Fibroblast of lung (primary cell): ENCODE results near the gene TFB2M.

Experiments
- EZH2 ChIP-seq: IDR thresholded peaks from 2 replicates; pipeline ENCODE4 v1.5.1; 2012; ENCODE audit warnings: low read length, control low read depth, mild to moderate bottlenecking; ENCODE audit errors: missing control alignments
- TF ChIP-seq, protein P1 (sequence below), 2 donors: IDR thresholded peaks in 1 of 2; conservative IDR thresholded peaks in 1 of 2; 1 replicate in 1 of 2; 2 replicates in 1 of 2; pipeline ENCODE4 v1.5.1; 2011 to 2012; ENCODE audit warnings: low read length in 2 of 2, control low read depth in 1 of 2, inconsistent platforms in 1 of 2, low read depth in 1 of 2, mild to moderate bottlenecking in 1 of 2

GRCh38 chr1:246573491-246573890 lies 7.4 kb upstream of the TFB2M start:
- TF ChIP-seq, protein P1, sequence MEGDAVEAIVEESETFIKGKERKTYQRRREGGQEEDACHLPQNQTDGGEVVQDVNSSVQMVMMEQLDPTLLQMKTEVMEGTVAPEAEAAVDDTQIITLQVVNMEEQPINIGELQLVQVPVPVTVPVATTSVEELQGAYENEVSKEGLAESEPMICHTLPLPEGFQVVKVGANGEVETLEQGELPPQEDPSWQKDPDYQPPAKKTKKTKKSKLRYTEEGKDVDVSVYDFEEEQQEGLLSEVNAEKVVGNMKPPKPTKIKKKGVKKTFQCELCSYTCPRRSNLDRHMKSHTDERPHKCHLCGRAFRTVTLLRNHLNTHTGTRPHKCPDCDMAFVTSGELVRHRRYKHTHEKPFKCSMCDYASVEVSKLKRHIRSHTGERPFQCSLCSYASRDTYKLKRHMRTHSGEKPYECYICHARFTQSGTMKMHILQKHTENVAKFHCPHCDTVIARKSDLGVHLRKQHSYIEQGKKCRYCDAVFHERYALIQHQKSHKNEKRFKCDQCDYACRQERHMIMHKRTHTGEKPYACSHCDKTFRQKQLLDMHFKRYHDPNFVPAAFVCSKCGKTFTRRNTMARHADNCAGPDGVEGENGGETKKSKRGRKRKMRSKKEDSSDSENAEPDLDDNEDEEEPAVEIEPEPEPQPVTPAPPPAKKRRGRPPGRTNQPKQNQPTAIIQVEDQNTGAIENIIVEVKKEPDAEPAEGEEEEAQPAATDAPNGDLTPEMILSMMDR (conservative IDR thresholded peaks at IDR 0.05 in 1 of 2, IDR thresholded peaks at IDR 0.05 in 1 of 2; ENCODE audit: low read depth in 1 of 2, low read length in 2 of 2), result no peak
- TF ChIP-seq EZH2, result no peak
